HEK293 (cell line): ENCODE results near the gene CAMK2G.

Experiments used
- CTCF ChIA-PET: fragments of 350-600 bp; formaldehyde crosslinking; extraction: SDS; loops from one replicate; lab custom pipeline; 2021; ENCODE audit warnings: antibody characterized with exemption; lab: Yijun Ruan, JAX
- POLR2A ChIA-PET: fragments of 300-600 bp; formaldehyde crosslinking; extraction: SDS; loops from one replicate; lab custom pipeline; 2020; ENCODE audit warnings: antibody characterized with exemption, inconsistent platforms; lab: Yijun Ruan, JAX
- H3K27ac ChIP-seq: fragments of 200-500 bp; sonication (Bioruptor generic); 2 replicates; pipeline ENCODE4 v1.5.1; 2014; ENCODE audit warnings: low read depth, low read length, control low read depth, inconsistent platforms; ENCODE audit errors: extremely low read depth
- H3K36me3 ChIP-seq, 2 experiments: fragments of 200-500 bp in 1 of 2; sonication (Bioruptor generic) in 1 of 2; 1 replicate in 1 of 2; 2 replicates in 1 of 2; pipeline ENCODE4 v1.5.1; 2014 to 2017; ENCODE audit warnings: inconsistent platforms in 2 of 2, low read length in 2 of 2; ENCODE audit not compliant: control insufficient read depth in 2 of 2, insufficient read depth in 1 of 2
- H3K4me1 ChIP-seq: fragments of 200-500 bp; sonication (Bioruptor generic); 2 replicates; pipeline ENCODE4 v1.5.1; 2014; ENCODE audit warnings: mild to moderate bottlenecking, low read length, inconsistent platforms; ENCODE audit not compliant: control insufficient read depth, insufficient read depth
- H3K4me3 ChIP-seq: 2 replicates; pipeline ENCODE4 v1.5.1; 2011; ENCODE audit warnings: low read depth, mild to moderate bottlenecking, control low read depth, low read length, moderate library complexity
- H3K9me3 ChIP-seq: fragments of 200-500 bp; sonication (Bioruptor generic); 2 replicates; pipeline ENCODE4 v1.5.1; 2014; ENCODE audit warnings: low read depth, low read length, inconsistent platforms; ENCODE audit not compliant: control insufficient read depth, insufficient read depth
- BCL11A ChIP-seq: fragments of 450-650 bp; formaldehyde crosslinking; IDR thresholded peaks from 2 replicates; pipeline ENCODE4 v1.5.1; 2016; ENCODE audit warnings: low read depth, missing biosample characterization, missing genetic modification characterization
- TCF7L2 ChIP-seq: IDR thresholded peaks from 2 replicates; pipeline ENCODE4 v1.6.1; 2011; ENCODE audit warnings: low read depth, mild to moderate bottlenecking, inconsistent platforms, low read length, moderate library complexity, borderline replicate concordance
- YY1 ChIP-seq: fragments of 450-650 bp; formaldehyde crosslinking; IDR thresholded peaks from 2 replicates; pipeline ENCODE4 v1.5.1; 2018; ENCODE audit warnings: missing biosample characterization, missing genetic modification characterization
- ZBTB48 ChIP-seq: fragments of 450-650 bp; formaldehyde crosslinking; IDR thresholded peaks from 2 replicates; pipeline ENCODE4 v1.5.1; 2016; ENCODE audit warnings: missing biosample characterization, missing genetic modification characterization
- ZFP37 ChIP-seq: fragments of 450-650 bp; formaldehyde crosslinking; IDR thresholded peaks from 2 replicates; pipeline ENCODE4 v1.5.1; 2016; ENCODE audit warnings: missing biosample characterization, missing genetic modification characterization
- ZIC2 ChIP-seq: fragments of 450-650 bp; formaldehyde crosslinking; IDR thresholded peaks from 2 replicates; pipeline ENCODE4 v1.5.1; 2016; ENCODE audit warnings: missing biosample characterization, missing genetic modification characterization
- ZNF133 ChIP-seq: fragments of 450-650 bp; formaldehyde crosslinking; IDR thresholded peaks from 2 replicates; pipeline ENCODE4 v1.5.1; 2016; ENCODE audit warnings: missing biosample characterization, missing genetic modification characterization
- ZNF221 ChIP-seq: fragments of 450-650 bp; formaldehyde crosslinking; IDR thresholded peaks from 2 replicates; pipeline ENCODE4 v1.5.1; 2017; ENCODE audit warnings: missing biosample characterization, missing genetic modification characterization, borderline replicate concordance
- ZNF24 ChIP-seq: fragments of 450-650 bp; formaldehyde crosslinking; IDR thresholded peaks from 2 replicates; pipeline ENCODE4 v1.5.1; 2016; ENCODE audit warnings: missing biosample characterization, missing genetic modification characterization
- ZNF292 ChIP-seq: fragments of 450-650 bp; formaldehyde crosslinking; IDR thresholded peaks from 2 replicates; pipeline ENCODE4 v1.5.1; 2016; ENCODE audit warnings: low read depth, missing biosample characterization, missing genetic modification characterization, borderline replicate concordance
- ZNF341 ChIP-seq: fragments of 450-650 bp; formaldehyde crosslinking; IDR thresholded peaks from 2 replicates; pipeline ENCODE4; 2016; ENCODE audit warnings: low read depth, missing biosample characterization, missing genetic modification characterization
- ZNF391 ChIP-seq: fragments of 450-650 bp; formaldehyde crosslinking; IDR thresholded peaks from 2 replicates; pipeline ENCODE4 v1.5.1; 2016; ENCODE audit warnings: low read depth, missing biosample characterization, missing genetic modification characterization, borderline replicate concordance
- ZNF426 ChIP-seq: fragments of 450-650 bp; formaldehyde crosslinking; IDR thresholded peaks from 2 replicates; pipeline ENCODE4 v1.5.1; 2017; ENCODE audit warnings: missing biosample characterization, missing genetic modification characterization, mild to moderate bottlenecking, inconsistent platforms, moderate library complexity
- ZNF521 ChIP-seq: fragments of 450-650 bp; formaldehyde crosslinking; IDR thresholded peaks from 2 replicates; pipeline ENCODE4 v1.5.1; 2017; ENCODE audit warnings: missing biosample characterization, mild to moderate bottlenecking, missing genetic modification characterization
- ZNF555 ChIP-seq: fragments of 450-650 bp; formaldehyde crosslinking; conservative IDR thresholded peaks from 2 replicates; pipeline ENCODE4 v1.5.1; 2017; ENCODE audit warnings: missing biosample characterization, mild to moderate bottlenecking, missing genetic modification characterization, inconsistent platforms
- ZNF596 ChIP-seq: fragments of 450-650 bp; IDR thresholded peaks from 2 replicates; pipeline ENCODE4 v1.5.0; 2018; ENCODE audit warnings: missing biosample characterization, mild to moderate bottlenecking, missing genetic modification characterization, moderate library complexity
- ZNF600 ChIP-seq: fragments of 450-650 bp; formaldehyde crosslinking; IDR thresholded peaks from 2 replicates; pipeline ENCODE4 v1.5.1; 2016; ENCODE audit warnings: missing biosample characterization, missing genetic modification characterization
- ZNF610 ChIP-seq: fragments of 450-650 bp; formaldehyde crosslinking; IDR thresholded peaks from 2 replicates; pipeline ENCODE4 v1.5.1; 2016; ENCODE audit warnings: missing biosample characterization, missing genetic modification characterization, borderline replicate concordance
- ZNF629 ChIP-seq: fragments of 450-650 bp; formaldehyde crosslinking; IDR thresholded peaks from 2 replicates; pipeline ENCODE4 v1.5.1; 2017; ENCODE audit warnings: missing biosample characterization, missing genetic modification characterization
- ZNF670 ChIP-seq: fragments of 450-650 bp; formaldehyde crosslinking; IDR thresholded peaks from 2 replicates; pipeline ENCODE4 v1.5.1; 2016; ENCODE audit warnings: missing biosample characterization, missing genetic modification characterization, low read depth
- ZNF747 ChIP-seq: fragments of 450-650 bp; formaldehyde crosslinking; IDR thresholded peaks from 2 replicates; pipeline ENCODE4 v1.5.1; 2016; ENCODE audit warnings: missing biosample characterization, missing genetic modification characterization
- ZNF791 ChIP-seq: fragments of 450-650 bp; formaldehyde crosslinking; IDR thresholded peaks from 2 replicates; pipeline ENCODE4 v1.5.1; 2016; ENCODE audit warnings: missing biosample characterization, missing genetic modification characterization
- TF ChIP-seq, protein P1 (sequence below): fragments of 450-650 bp; formaldehyde crosslinking; IDR thresholded peaks from 2 replicates; pipeline ENCODE4 v1.5.1; 2016; ENCODE audit warnings: missing biosample characterization, missing genetic modification characterization
- TF ChIP-seq, protein P2 (sequence below): fragments of 450-650 bp; formaldehyde crosslinking; IDR thresholded peaks from 2 replicates; pipeline ENCODE4 v1.5.1; 2016; ENCODE audit warnings: missing biosample characterization, missing genetic modification characterization
- TF ChIP-seq, protein P3 (sequence below): fragments of 450-650 bp; formaldehyde crosslinking; IDR thresholded peaks from 2 replicates; pipeline ENCODE4 v1.5.1; 2016; ENCODE audit warnings: missing biosample characterization, missing genetic modification characterization, borderline replicate concordance
- TF ChIP-seq, protein P4 (sequence below): fragments of 450-650 bp; formaldehyde crosslinking; IDR thresholded peaks from 2 replicates; pipeline ENCODE4 v1.5.1; 2016; ENCODE audit warnings: missing biosample characterization, missing genetic modification characterization

CAMK2G gene

DNA sequence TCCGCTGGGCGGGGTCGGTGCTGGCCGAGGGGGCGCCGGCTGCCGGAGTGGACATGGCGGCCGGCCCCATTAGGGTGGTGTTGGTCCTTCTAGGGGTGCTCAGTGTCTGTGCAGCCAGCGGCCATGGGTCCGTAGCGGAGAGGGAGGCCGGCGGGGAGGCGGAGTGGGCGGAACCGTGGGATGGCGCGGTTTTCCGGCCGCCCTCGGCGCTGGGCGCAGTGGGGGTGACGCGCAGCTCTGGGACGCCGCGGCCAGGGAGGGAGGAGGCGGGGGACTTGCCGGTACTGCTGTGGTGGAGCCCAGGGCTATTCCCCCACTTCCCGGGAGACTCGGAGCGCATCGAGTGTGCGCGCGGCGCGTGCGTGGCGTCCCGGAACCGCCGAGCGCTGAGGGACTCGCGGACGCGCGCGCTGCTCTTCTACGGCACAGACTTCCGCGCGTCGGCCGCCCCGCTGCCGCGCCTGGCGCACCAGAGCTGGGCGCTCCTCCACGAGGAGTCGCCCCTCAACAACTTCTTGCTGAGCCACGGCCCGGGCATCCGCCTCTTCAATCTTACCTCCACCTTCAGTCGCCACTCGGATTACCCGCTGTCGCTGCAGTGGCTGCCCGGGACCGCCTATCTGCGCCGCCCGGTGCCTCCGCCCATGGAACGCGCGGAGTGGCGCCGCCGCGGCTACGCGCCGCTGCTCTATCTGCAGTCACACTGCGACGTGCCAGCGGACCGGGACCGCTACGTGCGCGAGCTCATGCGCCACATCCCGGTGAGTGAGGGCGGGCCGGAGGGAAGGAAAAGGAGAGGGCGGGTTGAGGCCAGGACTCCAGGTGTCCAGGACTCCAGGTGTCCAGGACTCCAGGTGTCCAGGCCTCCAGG is 101.8 kb downstream of the CAMK2G start (continued):
- TF ChIP-seq ZFP37 (peak; percentile 72; the same call in 1 of the 2 replicates), ZNF521 (tag by site-specific recombination) (no peak), ZBTB48 (peak; percentile 68), ZNF670 (tag by site-specific recombination) (no peak), ZNF133 (tag by site-specific recombination) (0 out of 2 replicates have a peak, but pooled peaks have one; percentile 20)
- TF ChIP-seq, protein P1, sequence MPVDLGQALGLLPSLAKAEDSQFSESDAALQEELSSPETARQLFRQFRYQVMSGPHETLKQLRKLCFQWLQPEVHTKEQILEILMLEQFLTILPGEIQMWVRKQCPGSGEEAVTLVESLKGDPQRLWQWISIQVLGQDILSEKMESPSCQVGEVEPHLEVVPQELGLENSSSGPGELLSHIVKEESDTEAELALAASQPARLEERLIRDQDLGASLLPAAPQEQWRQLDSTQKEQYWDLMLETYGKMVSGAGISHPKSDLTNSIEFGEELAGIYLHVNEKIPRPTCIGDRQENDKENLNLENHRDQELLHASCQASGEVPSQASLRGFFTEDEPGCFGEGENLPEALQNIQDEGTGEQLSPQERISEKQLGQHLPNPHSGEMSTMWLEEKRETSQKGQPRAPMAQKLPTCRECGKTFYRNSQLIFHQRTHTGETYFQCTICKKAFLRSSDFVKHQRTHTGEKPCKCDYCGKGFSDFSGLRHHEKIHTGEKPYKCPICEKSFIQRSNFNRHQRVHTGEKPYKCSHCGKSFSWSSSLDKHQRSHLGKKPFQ (tag by site-specific recombination), result no peak

DNA sequence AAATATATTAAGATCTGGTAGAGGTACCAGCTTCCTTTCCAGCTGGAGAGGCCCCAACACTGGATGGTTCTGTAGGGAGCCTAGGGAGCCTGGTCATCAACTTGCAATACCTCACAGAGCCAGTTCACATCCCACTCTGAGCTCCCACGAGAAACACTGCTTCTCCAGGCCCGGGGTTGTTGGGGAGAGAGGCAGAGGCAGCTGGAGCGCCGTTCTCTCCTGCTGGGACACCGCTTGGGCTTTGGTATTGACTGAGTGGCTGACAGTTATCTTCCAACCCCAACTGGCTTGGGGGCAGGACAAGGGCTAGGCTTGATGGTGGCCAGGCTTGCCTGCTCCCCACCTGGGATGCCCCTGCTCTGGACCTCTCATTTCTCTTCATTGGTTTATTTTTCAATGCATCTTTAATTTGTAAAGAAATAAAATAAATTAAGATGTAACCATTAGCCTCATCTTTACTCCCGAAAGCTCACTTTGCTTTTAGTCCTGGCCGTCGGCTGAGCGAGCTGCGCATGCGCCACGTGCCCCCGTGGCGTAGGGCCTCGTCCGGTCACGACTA is 102.6 kb downstream of the CAMK2G start:
- TF ChIP-seq ZNF391 (tag by site-specific recombination), result no peak
- no peak for TF ChIP-seq ZNF791 (tag by site-specific recombination)
- no peak for TF ChIP-seq ZNF292 (tag by site-specific recombination)
- TF ChIP-seq ZNF555 (tag by site-specific recombination), result no peak
- TF ChIP-seq YY1 (tag by site-specific recombination), result no peak
- TF ChIP-seq TCF7L2, result no peak
- TF ChIP-seq ZNF747 (tag by site-specific recombination), result no peak
- no peak for TF ChIP-seq ZNF610
- no peak for TF ChIP-seq BCL11A (tag by site-specific recombination)
- no peak for TF ChIP-seq ZNF24 (tag by site-specific recombination)
- ChIA-PET CTCF (interaction anchor here (0.7 to 1.0 kb wide), 3 partner anchors 13 to 266 kb away, joined by 3 read pairs; no protein-coding TSS in a partner anchor), POLR2A (interaction anchor here (0.5 to 4.1 kb wide), 6 partner anchors 9 to 1466 kb away, joined by 3 to 60 read pairs (median 14); partner anchors contain the start of genes CHCHD1, SEC24C and ZSWIM8)
- Histone ChIP-seq H3K27ac (peak overlapping the region; percentile 75), H3K4me3 (peak overlapping the region; percentile 75), H3K9me3 (no peaks in the 10 kb centered on the region), H3K4me1 (peaks cover 4% of the 10 kb centered on the region; the same call in 1 of the 2 replicates), H3K36me3 (peaks cover 21 to 68% of the 10 kb centered on the region in 2 experiments)

DNA sequence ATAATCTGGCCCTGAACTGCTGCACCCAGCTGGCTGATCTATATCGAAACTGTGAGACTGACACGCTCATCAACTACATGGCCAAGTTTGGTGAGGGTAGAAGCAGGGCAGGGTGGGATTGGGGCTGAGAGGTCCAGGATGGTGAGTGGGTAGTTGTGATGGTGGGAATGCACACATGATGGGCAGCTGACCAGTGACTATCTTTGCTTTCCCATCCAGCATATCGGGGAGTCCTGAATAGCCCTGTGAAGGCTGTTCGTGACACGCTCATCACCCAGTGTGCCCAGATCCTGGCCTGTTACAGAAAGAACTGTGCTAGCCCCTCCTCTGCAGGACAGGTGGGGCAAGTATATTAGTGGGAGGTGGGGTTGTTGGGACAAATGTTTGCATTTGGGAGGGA is 105.0 kb downstream of the CAMK2G start:
- no peak overlapping the region for H3K4me3 ChIP-seq
- peaks cover 4% of the 10 kb centered on the region; the same call in 1 of the 2 replicates for H3K4me1 ChIP-seq
- peaks cover 24 to 74% of the 10 kb centered on the region in 2 experiments for H3K36me3 ChIP-seq
- CTCF ChIA-PET, result interaction anchor here (0.6 kb wide), 1 partner anchor 1258 kb away, joined by 3 read pairs; no protein-coding TSS in a partner anchor
- H3K9me3 ChIP-seq, result no peaks in the 10 kb centered on the region
- no peak overlapping the region for H3K27ac ChIP-seq
- POLR2A ChIA-PET, result interaction anchor here (1.0 to 2.0 kb wide), 2 partner anchors 12 to 22 kb away, joined by 3 to 7 read pairs; partner anchors contain the start of gene CHCHD1
- TF ChIP-seq ZNF600 (tag by site-specific recombination) (no peak), ZNF341 (no peak), ZNF426 (no peak), ZBTB48 (no peak), ZNF221 (tag by site-specific recombination) (no peak), ZIC2 (no peak), ZNF596 (no peak), ZNF629 (no peak)
- TF ChIP-seq, protein P2, sequence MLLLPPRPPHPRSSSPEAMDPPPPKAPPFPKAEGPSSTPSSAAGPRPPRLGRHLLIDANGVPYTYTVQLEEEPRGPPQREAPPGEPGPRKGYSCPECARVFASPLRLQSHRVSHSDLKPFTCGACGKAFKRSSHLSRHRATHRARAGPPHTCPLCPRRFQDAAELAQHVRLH (tag by site-specific recombination), result no peak
- TF ChIP-seq, protein P3, sequence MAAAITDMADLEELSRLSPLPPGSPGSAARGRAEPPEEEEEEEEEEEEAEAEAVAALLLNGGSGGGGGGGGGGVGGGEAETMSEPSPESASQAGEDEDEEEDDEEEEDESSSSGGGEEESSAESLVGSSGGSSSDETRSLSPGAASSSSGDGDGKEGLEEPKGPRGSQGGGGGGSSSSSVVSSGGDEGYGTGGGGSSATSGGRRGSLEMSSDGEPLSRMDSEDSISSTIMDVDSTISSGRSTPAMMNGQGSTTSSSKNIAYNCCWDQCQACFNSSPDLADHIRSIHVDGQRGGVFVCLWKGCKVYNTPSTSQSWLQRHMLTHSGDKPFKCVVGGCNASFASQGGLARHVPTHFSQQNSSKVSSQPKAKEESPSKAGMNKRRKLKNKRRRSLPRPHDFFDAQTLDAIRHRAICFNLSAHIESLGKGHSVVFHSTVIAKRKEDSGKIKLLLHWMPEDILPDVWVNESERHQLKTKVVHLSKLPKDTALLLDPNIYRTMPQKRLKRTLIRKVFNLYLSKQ (tag by site-specific recombination), result no peak
- TF ChIP-seq, protein P4, sequence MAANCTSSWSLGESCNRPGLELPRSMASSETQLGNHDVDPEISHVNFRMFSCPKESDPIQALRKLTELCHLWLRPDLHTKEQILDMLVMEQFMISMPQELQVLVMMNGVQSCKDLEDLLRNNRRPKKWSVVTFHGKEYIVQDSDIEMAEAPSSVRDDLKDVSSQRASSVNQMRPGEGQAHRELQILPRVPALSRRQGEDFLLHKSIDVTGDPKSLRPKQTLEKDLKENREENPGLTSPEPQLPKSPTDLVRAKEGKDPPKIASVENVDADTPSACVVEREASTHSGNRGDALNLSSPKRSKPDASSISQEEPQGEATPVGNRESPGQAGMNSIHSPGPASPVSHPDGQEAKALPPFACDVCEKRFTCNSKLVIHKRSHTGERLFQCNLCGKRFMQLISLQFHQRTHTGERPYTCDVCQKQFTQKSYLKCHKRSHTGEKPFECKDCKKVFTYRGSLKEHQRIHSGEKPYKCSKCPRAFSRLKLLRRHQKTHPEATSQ (tag by site-specific recombination), result no peak
